Measurements from ENCODE around the gene CPT1A.
"Not testable (repeated sequence)": the region's sequence is repeated elsewhere in the genome, so short reads cannot be mapped to it uniquely, and the experiment has no call there.

The CPT1A gene

DNA sequence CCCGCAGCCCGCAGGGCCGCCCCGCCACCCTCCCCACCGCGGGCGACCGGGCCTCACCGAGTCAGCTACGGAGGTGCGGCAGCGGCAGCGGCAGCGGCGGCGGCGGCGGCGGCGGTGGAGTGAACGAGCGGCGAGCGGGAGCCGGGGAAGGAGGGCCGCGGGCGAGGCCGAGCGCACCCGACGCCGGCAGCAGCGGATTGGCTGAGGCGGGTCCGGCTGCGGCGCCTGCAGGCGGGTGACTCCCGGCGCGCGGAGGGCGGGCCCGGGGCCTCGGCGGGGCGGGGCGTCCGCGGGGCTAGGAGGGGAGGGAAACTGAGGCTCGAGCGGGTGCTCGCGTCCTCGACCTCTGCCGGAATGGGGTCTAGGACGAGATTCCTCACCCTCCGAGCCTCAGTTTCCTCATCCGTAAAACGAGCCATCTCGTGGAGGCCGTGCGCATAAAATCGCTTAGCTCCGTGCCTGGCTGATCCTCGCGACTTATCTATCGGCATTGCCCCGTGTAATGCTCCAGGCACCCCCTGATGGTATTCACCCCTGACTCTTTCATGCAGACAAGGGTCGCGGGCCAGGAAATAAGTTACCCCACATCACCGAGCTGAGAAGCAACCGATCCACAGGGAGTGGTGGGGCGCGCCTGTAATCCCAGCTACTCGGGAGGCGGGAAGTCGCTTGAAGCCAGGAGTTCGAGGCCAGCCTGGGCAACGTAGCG lies at the start of gene CPT1A:
Gene CPT1A, minus strand, starts transcription at position 199 of the 709 bp plus-strand sequence. CDS start 26,442 bp downstream, outside the sequence.
- DNase-seq (ENCODE audit: low spot score) = peak; percentile 87
- H3K4me3 ChIP-seq = peak within 1 kb of the TSS; percentile 86
- TF ChIP-seq, protein P1, sequence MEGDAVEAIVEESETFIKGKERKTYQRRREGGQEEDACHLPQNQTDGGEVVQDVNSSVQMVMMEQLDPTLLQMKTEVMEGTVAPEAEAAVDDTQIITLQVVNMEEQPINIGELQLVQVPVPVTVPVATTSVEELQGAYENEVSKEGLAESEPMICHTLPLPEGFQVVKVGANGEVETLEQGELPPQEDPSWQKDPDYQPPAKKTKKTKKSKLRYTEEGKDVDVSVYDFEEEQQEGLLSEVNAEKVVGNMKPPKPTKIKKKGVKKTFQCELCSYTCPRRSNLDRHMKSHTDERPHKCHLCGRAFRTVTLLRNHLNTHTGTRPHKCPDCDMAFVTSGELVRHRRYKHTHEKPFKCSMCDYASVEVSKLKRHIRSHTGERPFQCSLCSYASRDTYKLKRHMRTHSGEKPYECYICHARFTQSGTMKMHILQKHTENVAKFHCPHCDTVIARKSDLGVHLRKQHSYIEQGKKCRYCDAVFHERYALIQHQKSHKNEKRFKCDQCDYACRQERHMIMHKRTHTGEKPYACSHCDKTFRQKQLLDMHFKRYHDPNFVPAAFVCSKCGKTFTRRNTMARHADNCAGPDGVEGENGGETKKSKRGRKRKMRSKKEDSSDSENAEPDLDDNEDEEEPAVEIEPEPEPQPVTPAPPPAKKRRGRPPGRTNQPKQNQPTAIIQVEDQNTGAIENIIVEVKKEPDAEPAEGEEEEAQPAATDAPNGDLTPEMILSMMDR (IDR thresholded peaks at IDR 0.05) = no peak
- peak within 1 kb of the TSS; percentile 90 to 98 for H3K27ac ChIP-seq

GRCh38 chr11:68890490-68891231 lies 48.9 kb upstream of the CPT1A start:
- peak; percentile 96 for DNase-seq (ENCODE audit: low spot score)
- H3K4me3 ChIP-seq = peak overlapping the region; percentile 48
- H3K27ac ChIP-seq = peak overlapping the region; percentile 77 to 96
- TF ChIP-seq, protein P1 (IDR thresholded peaks at IDR 0.05) = no peak

DNA sequence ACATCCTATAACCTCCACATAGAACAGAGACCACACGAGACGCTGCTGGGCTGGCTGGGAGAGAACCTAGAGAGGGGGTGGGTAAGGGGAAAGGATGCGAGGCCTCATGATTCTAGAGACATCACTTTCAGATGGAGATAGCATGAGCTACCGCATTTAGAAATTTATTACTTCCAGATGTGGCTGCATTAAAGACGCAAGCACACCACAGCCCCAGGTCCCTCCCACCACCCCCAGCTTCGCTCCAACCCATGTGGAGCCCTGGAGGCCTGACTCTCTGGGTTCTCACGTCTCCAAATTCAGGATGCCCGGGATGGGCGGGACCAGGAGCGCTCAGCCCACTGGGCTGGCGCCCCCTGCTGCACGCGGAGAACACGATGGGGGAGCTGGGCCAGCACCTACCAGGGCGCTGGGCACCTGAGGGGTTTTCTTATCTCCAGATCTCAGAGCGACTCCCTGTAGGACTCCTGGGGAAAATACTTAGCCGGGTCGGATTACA lies 48.3 kb upstream of the CPT1A start:
- TF ChIP-seq, protein P1 (IDR thresholded peaks at IDR 0.05) = peak; percentile 71
- Histone ChIP-seq H3K27ac (peak overlapping the region; percentile 77 to 96), H3K4me3 (peak overlapping the region; percentile 48)
- DNase-seq (ENCODE audit: low spot score) = peak; percentile 80

GRCh38 chr11:68884827-68885226 lies 43.1 kb upstream of the CPT1A start:
- not testable (repeated sequence) for H3K27ac ChIP-seq; DNase-seq (ENCODE audit: low spot score)

GRCh38 chr11:68882391-68882790 lies 40.7 kb upstream of the CPT1A start:
- TF ChIP-seq, protein P1 (IDR thresholded peaks at IDR 0.05) = no peak
- no peak for DNase-seq (ENCODE audit: low spot score)
- Histone ChIP-seq H3K4me3 (no peak overlapping the region), H3K27ac (no peak overlapping the region)

More at GRCh38 chr11:68884827-68885226, 43.1 kb upstream of the CPT1A start:
- H3K4me3 ChIP-seq = not testable (repeated sequence)

DNA sequence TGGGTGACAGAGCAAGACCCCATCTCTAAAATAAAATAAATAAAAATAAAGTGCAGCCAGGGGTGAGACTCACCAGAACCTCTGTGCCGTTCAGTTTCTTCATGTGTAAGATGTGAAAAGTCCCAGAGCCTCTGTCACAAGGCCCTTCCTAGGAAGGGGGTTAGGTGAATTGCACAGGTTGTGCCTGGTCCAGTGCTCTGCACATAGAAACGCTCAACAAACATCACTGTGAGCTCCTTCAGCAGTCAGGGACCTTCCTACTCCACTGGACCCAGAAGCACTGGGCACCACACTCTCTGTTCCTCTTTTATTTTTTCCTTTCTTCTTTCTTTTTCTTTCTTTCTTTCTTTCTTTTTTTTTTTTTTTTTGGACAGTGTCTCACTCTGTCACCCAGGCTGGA lies 39.6 kb upstream of the CPT1A start:
- Histone ChIP-seq H3K27ac (no peak overlapping the region), H3K4me3 (no peak overlapping the region)
- DNase-seq (ENCODE audit: low spot score) = no peak
- TF ChIP-seq, protein P1 (IDR thresholded peaks at IDR 0.05) = no peak

- TF ChIP-seq, protein P1 (IDR thresholded peaks at IDR 0.05) = no peak
- no peak overlapping the region for H3K27ac ChIP-seq
- no peak for DNase-seq (ENCODE audit: low spot score)
- H3K4me3 ChIP-seq = no peak overlapping the region
Observed at GRCh38 chr11:68880851-68881250, 39.1 kb upstream of the CPT1A start.

Measured in coronary artery (tissue), 2 donors.